Stimulated activated CD8-positive, alpha-beta memory T cell treated with anti-CD3 and anti-CD28 coated beads, Interleukin-4, amount 100 ng/mL, for 48 hours (primary cell): ENCODE data around the gene EXOG.
A peak's percentile ranks its signal among the peaks of the same experiment; 100 is the strongest.

Experiments
- DNase-seq: peaks from one replicate; pipeline ENCODE4 v3.0.0-alpha.2; 2020

Gene EXOG

GRCh38 chr3:38549082-38549481 is 52.9 kb downstream of the EXOG start:
- peak; percentile 7 for DNase-seq

DNA sequence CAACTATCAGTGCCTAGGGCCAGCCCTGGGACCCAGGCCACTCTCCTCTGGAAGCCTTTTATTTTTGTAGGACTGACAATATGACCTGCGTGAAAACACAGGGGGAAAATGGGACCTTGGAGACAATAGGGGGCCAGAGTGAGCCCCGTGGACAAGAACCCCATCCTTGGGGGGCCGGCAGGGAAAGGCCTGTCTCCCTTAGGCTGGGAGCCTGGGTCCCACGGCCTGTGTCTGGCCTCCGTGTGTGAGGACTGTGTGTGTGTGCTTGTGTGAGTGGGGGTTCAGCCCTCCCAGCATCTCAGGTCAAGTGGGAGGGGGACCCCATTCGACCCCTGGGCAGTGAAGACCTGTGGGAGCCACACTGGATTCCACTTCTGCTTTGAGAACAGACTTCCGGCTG is 53.3 kb downstream of the EXOG start:
- DNase-seq: peak; percentile 1

GRCh38 chr3:38549957-38550840 is 54.1 kb downstream of the EXOG start:
- peak; percentile 11 for DNase-seq

- DNase-seq: peak; percentile 9
Measured at GRCh38 chr3:38551026-38551832, 55.1 kb downstream of the EXOG start.

- DNase-seq: no peak
Measured at GRCh38 chr3:38552364-38552763, 56.2 kb downstream of the EXOG start.

DNA sequence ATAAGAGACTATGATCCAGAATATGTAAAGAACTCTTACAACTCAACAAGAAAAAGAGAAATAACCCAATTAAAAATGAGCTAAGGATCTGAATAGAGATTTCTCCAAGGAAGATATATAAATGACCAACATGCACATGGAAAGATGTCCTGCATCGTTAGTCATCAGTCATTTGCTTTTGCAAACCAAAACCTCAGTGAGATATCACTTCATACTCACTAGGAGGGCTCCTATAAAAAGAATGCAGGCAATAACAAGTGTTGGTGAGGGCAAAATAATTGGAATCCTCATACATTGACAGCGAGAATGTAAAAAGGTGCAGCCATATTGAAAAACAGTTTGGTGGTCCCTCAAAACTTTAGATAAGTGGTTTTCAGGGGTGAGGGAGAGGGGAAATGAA is 56.9 kb downstream of the EXOG start:
- DNase-seq: no peak

DNA sequence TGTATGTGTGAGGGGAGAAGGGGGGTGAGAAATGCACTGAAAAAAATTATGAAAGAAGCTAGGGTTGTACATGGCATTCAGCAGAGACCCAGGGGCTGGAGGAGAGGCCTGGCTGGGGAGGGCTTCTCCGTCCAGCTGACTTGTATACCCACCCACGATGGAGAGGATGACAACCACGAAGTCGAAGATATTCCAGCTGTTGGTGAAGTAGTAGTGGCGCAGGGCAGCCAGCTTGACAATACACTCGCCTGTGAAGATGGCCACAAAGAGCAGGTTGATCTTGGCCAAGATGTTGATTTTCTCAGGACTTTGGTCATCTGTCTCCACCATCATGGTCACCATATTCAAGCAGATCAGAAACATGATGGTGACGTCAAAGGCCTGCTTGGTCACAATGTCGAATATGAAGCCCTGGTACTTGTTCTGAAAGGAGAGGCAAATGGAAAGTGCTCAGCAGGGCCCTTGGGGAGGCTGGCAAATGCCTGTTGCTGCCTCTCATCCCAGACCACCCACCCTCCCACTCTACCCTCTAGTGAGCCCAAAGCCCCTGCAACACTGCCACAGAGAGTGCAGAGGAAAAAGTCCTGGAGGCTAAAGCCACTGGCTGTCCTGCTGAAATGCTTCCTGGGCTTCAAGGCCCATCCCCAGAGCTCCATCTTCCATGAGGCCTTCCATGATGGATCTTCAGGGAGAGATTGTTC is 58.1 kb downstream of the EXOG start:
- DNase-seq: no peak

GRCh38 chr3:38555149-38555840 is 59.2 kb downstream of the EXOG start:
- DNase-seq: no peak

GRCh38 chr3:38555926-38556325 is 59.8 kb downstream of the EXOG start:
- DNase-seq: no peak

DNA sequence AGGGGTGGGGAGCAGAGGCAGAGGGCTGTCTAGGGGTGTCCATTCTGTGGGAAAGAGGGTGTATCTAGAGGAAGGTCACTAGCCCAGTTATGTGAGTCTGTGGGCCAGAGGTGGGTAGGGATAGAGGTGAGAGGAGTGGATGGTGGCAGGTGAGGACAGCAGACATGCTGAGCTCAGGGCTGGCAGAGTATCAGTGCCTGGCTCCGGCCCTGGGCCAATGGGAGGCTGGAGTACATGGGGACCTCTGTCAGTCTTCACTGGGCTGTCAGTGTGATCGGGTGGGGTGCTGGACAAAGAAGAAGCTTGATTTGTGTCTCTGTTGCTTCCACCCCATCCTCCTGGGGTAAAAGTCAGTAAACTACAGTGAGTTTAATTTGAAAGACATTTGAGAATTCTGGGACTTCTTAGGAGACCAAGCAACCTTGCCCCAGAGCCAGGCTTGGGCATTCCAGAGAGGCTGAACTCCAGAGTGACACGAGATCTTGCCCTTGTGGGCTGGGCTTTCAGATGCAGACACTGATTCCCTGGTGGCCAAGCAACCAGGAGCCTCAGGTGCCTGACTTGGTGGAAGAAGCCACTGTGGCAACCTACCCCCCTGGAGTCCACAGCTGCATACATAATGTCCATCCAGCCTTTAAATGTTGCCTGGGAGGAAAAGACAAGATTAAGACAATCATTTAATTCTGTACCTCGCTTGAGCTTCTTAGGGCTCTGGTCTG is 60.7 kb downstream of the EXOG start:
- DNase-seq: no peak

DNA sequence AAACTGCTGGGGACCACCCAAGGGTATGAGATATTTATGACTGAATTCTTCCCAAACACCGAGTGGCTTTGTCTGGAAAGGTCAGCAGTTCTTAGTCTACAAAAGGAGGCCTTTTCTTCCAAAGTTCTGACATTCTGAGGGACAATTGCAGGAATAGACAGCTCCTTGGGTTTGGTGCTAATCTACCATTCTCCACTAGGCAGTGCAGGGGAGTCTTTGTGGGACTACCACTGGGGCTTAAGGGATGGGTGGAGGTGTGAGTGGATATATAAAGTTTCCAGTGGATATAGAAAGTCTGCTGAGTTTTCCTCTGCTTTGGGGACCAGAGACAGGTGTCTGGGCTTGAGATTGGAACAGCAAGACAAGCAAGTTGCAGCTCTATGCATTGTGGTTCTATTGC is 62.7 kb downstream of the EXOG start:
- no peak for DNase-seq

DNA sequence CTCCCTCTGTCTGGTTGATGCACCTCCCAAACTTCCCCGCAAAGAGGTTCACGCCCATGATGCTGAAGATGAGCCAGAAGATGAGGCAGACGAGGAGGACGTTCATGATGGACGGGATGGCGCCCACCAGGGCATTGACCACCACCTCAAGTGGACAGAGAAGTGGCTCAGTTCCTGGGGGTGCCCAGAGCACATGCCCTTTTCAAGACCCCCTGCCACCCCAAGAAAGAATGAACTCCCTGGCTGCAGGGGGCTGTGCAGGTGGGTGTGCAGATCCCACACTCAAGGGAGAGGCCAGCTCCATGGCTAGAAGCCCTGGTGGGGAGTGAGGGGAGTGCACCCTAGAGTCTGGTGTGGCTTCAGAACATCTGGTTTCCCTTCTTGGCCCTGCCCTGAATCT is 64.1 kb downstream of the EXOG start:
- DNase-seq: no peak

- DNase-seq: no peak
Measured at GRCh38 chr3:38560996-38561717, 65.0 kb downstream of the EXOG start.

- no peak for DNase-seq
Measured at GRCh38 chr3:38561746-38562466, 65.8 kb downstream of the EXOG start.

DNA sequence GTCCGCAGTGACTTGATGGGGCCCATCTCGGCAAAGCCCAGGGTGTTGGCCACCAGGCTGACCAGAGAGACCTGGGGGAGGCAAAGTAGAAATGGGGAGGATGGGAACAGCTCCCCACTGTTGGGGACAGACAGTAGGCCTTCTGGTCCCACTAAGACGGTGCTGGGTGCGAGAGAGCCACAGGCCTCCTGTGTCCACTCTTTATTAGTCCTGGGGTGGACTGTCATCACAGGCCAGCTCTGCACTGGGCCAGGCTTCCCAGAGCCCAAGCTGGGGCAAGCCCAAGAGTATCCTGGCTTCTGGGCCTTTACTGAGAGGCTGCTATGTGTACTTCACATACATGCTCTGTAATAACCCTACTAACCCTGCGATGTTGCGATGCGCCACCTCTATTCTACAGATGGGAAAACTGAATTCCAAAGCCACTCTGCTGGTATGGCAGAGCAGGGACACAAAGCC is 66.4 kb downstream of the EXOG start:
- DNase-seq: no peak

GRCh38 chr3:38563070-38563885 is 67.1 kb downstream of the EXOG start:
- no peak for DNase-seq

DNA sequence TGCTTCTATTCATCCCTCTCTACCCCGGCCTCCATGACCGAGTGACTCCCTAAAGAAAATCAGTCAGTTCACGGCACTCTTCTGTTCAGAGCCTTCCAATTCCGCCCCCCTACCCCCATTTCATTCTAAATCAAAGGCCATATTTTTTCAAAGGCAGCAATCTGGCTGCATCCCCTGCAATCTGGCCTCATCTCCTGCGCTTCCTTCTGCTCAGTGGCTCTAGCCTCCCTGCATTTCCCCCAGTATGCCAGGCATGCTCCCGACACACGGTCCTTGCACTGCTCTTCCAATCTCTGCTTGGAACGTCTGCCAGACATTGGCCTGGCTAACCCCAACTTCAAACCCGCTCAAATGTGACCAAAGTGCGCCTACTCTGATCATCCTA is 67.7 kb downstream of the EXOG start:
- no peak for DNase-seq

DNA sequence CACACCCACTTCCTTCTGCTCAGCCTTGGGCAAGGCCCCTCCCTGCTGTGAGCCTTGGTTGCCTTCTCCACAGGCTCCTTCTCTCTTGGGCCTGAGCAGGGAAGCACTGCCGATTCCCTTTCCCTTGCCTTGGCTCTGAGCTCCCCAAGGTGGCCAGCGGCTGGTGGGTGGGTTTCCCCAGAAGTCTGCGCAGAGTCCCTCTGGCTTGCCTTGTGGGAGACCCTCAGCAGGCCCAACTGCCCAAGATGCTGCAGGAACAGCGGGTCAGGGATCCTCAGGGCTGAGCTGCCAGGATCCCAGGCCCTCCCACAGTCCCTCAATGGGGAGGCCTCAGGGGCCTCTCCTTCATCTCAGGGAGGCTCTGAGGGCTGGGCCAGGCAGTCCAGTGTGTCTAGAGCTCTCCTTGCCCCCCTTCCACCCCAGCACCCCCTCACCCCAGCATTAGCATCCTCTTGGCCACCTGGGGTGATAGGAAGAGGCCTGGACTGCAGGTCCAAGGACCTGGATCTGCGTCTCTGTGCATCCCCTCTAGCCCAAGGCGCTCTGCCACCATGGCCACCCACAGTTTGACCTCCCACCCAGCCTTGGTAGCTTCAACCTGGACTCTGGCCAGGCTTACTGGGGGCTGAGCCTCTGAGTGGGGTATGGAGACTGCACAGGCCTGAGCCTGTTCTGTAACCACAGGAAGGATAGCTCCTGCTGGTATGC is 68.6 kb downstream of the EXOG start:
- DNase-seq: no peak
